ENCODE results near the gene GPR152. TPM values are rescaled to one million over a fixed set of nuclear protein-coding genes. Genes with fewer than 3 reads are reported as not detected.
"Not testable (repeated sequence)": the region's sequence is repeated elsewhere in the genome, so short reads cannot be mapped to it uniquely, and the experiment has no call there.

GPR152 gene
- polyA plus RNA-seq, 5 donors, result not detected

- DNase-seq, result not testable (repeated sequence)
Observed at GRCh38 chr11:67427364-67427859, 25.1 kb downstream of the GPR152 start.

GRCh38 chr11:67423891-67424613 is 28.5 kb downstream of the GPR152 start:
- DNase-seq, result no peak

GRCh38 chr11:67423466-67423865 is 29.1 kb downstream of the GPR152 start:
- no peak for DNase-seq

- DNase-seq, result no peak
Observed at GRCh38 chr11:67422891-67423290, 29.6 kb downstream of the GPR152 start.

- no peak for DNase-seq
Observed at GRCh38 chr11:67421430-67422031, 31.0 kb downstream of the GPR152 start.

GRCh38 chr11:67420646-67421429 is 31.7 kb downstream of the GPR152 start:
- peak; percentile 92 to 93 for DNase-seq

- no peak for DNase-seq
Observed at GRCh38 chr11:67420147-67420645, 32.3 kb downstream of the GPR152 start.

GRCh38 chr11:67419325-67420049 is 33.0 kb downstream of the GPR152 start:
- DNase-seq, result no peak

GRCh38 chr11:67418476-67419281 is 33.9 kb downstream of the GPR152 start:
- DNase-seq, result no peak

GRCh38 chr11:67417425-67417824 is 35.1 kb downstream of the GPR152 start:
- no peak for DNase-seq

GRCh38 chr11:67416416-67417335 is 35.9 kb downstream of the GPR152 start:
- DNase-seq, result peak in 1 of 2 donors; percentile 53

- no peak for DNase-seq
Observed at GRCh38 chr11:67415501-67416304, 36.8 kb downstream of the GPR152 start, which contains the start of gene CARNS1. Gene CARNS1 (plus strand): TSS chr11:67415678. CDS start chr11:67416200, 522 bp downstream.

GRCh38 chr11:67413266-67413849 is 39.2 kb downstream of the GPR152 start:
- no peak for DNase-seq

- DNase-seq, result no peak
Observed at GRCh38 chr11:67412495-67413179, 39.9 kb downstream of the GPR152 start.

- DNase-seq, result no peak
Observed at GRCh38 chr11:67411785-67412152, 40.8 kb downstream of the GPR152 start.

- no peak for DNase-seq
Observed at GRCh38 chr11:67410984-67411784, 41.3 kb downstream of the GPR152 start.

GRCh38 chr11:67410369-67410831 is 42.1 kb downstream of the GPR152 start:
- no peak for DNase-seq
